ENCODE results near the gene BCORL1. TPM values are rescaled to one million over a fixed set of nuclear protein-coding genes. Genes with fewer than 3 reads are reported as not detected.

Gene BCORL1
- total RNA-seq, 4 donors from 2014 or later: 7.4 to 16.5 (median 11.5) TPM

- Histone ChIP-seq H3K27me3 (no peaks in the 10 kb centered on the region), H3K36me3 (peaks cover 0 to 8% (median 0%) of the 10 kb centered on the region in 3 donors), H3K4me1 (no peaks in the 10 kb centered on the region), H3K4me3 (no peak overlapping the region), H3K27ac (no peak overlapping the region), H3K9me3 (no peaks in the 10 kb centered on the region)
- TF ChIP-seq CTCF (IDR thresholded peaks at IDR 0.05) (no peak), POLR2A (IDR thresholded peaks at IDR 0.05) (no peak)
- DNase-seq: no peak
Measured at GRCh38 chrX:130002541-130002940, 20.1 kb downstream of the BCORL1 start.

- Histone ChIP-seq H3K4me3 (no peak overlapping the region), H3K36me3 (peaks cover 0 to 8% (median 0%) of the 10 kb centered on the region in 3 donors), H3K27me3 (no peaks in the 10 kb centered on the region), H3K4me1 (no peaks in the 10 kb centered on the region), H3K27ac (no peak overlapping the region), H3K9me3 (no peaks in the 10 kb centered on the region)
- TF ChIP-seq POLR2A (IDR thresholded peaks at IDR 0.05): no peak
- no peak for TF ChIP-seq CTCF (IDR thresholded peaks at IDR 0.05)
- DNase-seq: no peak
Measured at GRCh38 chrX:130005089-130005807, 22.8 kb downstream of the BCORL1 start.

GRCh38 chrX:130009658-130010223, 27.3 kb downstream of the BCORL1 start:
- peaks cover 0 to 10% (median 0%) of the 10 kb centered on the region in 3 donors for H3K36me3 ChIP-seq
- TF ChIP-seq POLR2A (IDR thresholded peaks at IDR 0.05): no peak
- TF ChIP-seq CTCF (IDR thresholded peaks at IDR 0.05): no peak
- H3K9me3 ChIP-seq: no peaks in the 10 kb centered on the region
- no peaks in the 10 kb centered on the region for H3K4me1 ChIP-seq
- H3K27ac ChIP-seq: no peak overlapping the region
- H3K27me3 ChIP-seq: no peaks in the 10 kb centered on the region
- DNase-seq: no peak
- no peak overlapping the region for H3K4me3 ChIP-seq

GRCh38 chrX:130012683-130013082, 30.2 kb downstream of the BCORL1 start:
- TF ChIP-seq POLR2A (IDR thresholded peaks at IDR 0.05): no peak
- no peak for TF ChIP-seq CTCF (IDR thresholded peaks at IDR 0.05)

GRCh38 chrX:130013661-130014060, 31.2 kb downstream of the BCORL1 start:
- Histone ChIP-seq H3K9me3 (no peaks in the 10 kb centered on the region), H3K27ac (no peak overlapping the region), H3K36me3 (peaks cover 0 to 13% (median 0%) of the 10 kb centered on the region in 3 donors), H3K4me1 (no peaks in the 10 kb centered on the region), H3K27me3 (no peaks in the 10 kb centered on the region), H3K4me3 (no peak overlapping the region)
- no peak for TF ChIP-seq CTCF (IDR thresholded peaks at IDR 0.05)
- no peak for TF ChIP-seq POLR2A (IDR thresholded peaks at IDR 0.05)
- DNase-seq: no peak

More at GRCh38 chrX:130012683-130013082, 30.2 kb downstream of the BCORL1 start:
- peaks cover 0 to 13% (median 0%) of the 10 kb centered on the region in 3 donors for H3K36me3 ChIP-seq
- no peaks in the 10 kb centered on the region for H3K27me3 ChIP-seq
- no peak for DNase-seq
- no peaks in the 10 kb centered on the region for H3K4me1 ChIP-seq
- no peak overlapping the region for H3K4me3 ChIP-seq
- H3K9me3 ChIP-seq: no peaks in the 10 kb centered on the region
- no peak overlapping the region for H3K27ac ChIP-seq

Measured in Peyer's patch (tissue), 4 donors.